Tibial artery (tissue), 4 donors: Measurements from ENCODE around the gene C4BPB.

Source experiments
- DNase-seq, 2 donors: peaks; one replicate each; pipeline ENCODE4 v3.0.0-alpha.2; 2019
- H3K27ac ChIP-seq, 2 donors: fragments of 200-600 bp; sonication (generic) in 1 of 2; 1 replicate in 1 of 2; 2 replicates in 1 of 2; pipeline ENCODE4 v1.5.1; 2018 to 2019; ENCODE audit warnings: mild to moderate bottlenecking in 1 of 2
- H3K27me3 ChIP-seq, 2 donors: fragments of 200-600 bp; sonication (generic) in 1 of 2; one replicate each; pipeline versions ENCODE4 v1.5.1 to v1.6.0; 2016 to 2019
- H3K36me3 ChIP-seq, 3 donors: fragments of 200-600 bp; sonication (generic) in 2 of 3; one replicate each; pipeline ENCODE4 v1.5.1; 2016 to 2019; ENCODE audit warnings: mild to moderate bottlenecking in 2 of 3
- H3K4me1 ChIP-seq, 4 donors: fragments of 200-600 bp; sonication (generic) in 2 of 4; 1 replicate in 3 of 4; 2 replicates in 1 of 4; pipeline ENCODE4 v1.5.1; 2016 to 2019
- H3K4me3 ChIP-seq, 2 donors: fragments of 200-600 bp; sonication (generic) in 1 of 2; 1 replicate in 1 of 2; 2 replicates in 1 of 2; pipeline ENCODE4 v1.5.1; 2018 to 2019; ENCODE audit warnings: mild to moderate bottlenecking in 2 of 2
- H3K9me3 ChIP-seq, 3 donors: fragments of 200-600 bp; sonication (generic) in 1 of 3; one replicate each; pipeline ENCODE4 v1.5.1; 2016 to 2019
- intact Hi-C: fragments of 100-400 bp; cut with DNase I; formaldehyde crosslinking; loops from one replicate; pipeline ENCODE4 v1.15.0; 2023; ENCODE audit warnings: low total_unique reads
- TF ChIP-seq, protein P1 (sequence below), 2 experiments: fragments of 200-600 bp in 1 of 2; fragments of 450-650 bp in 1 of 2; IDR thresholded peaks; one replicate each; pipeline ENCODE4 v1.5.1; 2017 to 2019; ENCODE audit warnings: antibody characterized with exemption in 2 of 2, mild to moderate bottlenecking in 1 of 2, moderate library complexity in 1 of 2

Gene C4BPB

DNA sequence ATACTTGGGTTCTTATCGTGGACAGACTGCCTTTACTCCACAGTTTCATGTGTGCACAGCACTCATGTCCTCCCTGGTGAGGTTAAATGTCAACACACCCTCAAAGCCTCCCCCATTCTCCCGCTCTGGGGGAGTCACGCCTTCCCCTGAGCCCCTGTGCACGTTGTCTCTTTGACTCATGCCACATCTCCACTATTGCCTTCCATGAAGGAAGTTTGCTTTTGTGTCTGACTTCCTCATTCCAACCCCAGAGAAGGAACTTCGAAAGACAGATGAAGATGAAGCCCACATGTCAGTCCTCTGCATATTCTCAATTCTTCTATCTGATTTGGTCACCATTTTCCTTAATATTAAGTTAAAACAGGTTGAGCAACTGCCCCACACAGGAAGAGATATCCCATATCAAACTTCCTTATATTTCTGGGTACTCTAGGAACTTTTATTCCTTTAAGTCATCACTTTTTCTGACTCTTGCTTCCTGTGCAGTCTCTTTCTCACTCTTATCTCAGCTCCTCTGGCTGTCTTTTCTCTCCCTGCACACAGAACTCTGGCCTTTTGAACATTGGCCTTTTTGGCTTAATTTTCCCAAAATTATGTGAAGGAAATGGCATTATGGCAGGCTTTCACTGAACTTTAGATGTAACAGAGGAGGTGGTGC is 56.9 kb downstream of the C4BPB start:
- TF ChIP-seq, protein P1, sequence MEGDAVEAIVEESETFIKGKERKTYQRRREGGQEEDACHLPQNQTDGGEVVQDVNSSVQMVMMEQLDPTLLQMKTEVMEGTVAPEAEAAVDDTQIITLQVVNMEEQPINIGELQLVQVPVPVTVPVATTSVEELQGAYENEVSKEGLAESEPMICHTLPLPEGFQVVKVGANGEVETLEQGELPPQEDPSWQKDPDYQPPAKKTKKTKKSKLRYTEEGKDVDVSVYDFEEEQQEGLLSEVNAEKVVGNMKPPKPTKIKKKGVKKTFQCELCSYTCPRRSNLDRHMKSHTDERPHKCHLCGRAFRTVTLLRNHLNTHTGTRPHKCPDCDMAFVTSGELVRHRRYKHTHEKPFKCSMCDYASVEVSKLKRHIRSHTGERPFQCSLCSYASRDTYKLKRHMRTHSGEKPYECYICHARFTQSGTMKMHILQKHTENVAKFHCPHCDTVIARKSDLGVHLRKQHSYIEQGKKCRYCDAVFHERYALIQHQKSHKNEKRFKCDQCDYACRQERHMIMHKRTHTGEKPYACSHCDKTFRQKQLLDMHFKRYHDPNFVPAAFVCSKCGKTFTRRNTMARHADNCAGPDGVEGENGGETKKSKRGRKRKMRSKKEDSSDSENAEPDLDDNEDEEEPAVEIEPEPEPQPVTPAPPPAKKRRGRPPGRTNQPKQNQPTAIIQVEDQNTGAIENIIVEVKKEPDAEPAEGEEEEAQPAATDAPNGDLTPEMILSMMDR (IDR thresholded peaks at IDR 0.05): no peak
- Histone ChIP-seq H3K4me3 (no peak overlapping the region), H3K36me3 (no peaks in the 10 kb centered on the region), H3K27me3 (no peaks in the 10 kb centered on the region), H3K9me3 (no peaks in the 10 kb centered on the region), H3K27ac (no peak overlapping the region), H3K4me1 (no peaks in the 10 kb centered on the region)
- intact Hi-C loops: no loop called here
- DNase-seq: no peak
